SU-DHL-6 (cell line): ENCODE data around the gene SNRNP70.

Source experiments
- H2AFZ ChIP-seq: fragments of 200-600 bp; sonication (generic); 2 replicates; pipeline ENCODE4 v1.6.1; 2014; ENCODE audit warnings: low read depth, mild to moderate bottlenecking, moderate library complexity, mixed read lengths, antibody characterized with exemption, low read length; ENCODE audit not compliant: severe bottlenecking
- H3F3A ChIP-seq: fragments of 200-600 bp; shearing (Covaris generic); 2 replicates; pipeline ENCODE4 v1.6.0; 2016; ENCODE audit warnings: antibody characterized with exemption, mild to moderate bottlenecking; ENCODE audit not compliant: insufficient read depth
- H3K27ac ChIP-seq: fragments of 200-600 bp; sonication (generic); 2 replicates; pipeline ENCODE4 v1.5.1; 2016; ENCODE audit warnings: low read depth, mild to moderate bottlenecking, low read length, moderate library complexity, mixed read lengths
- H3K27me3 ChIP-seq: fragments of 200-600 bp; sonication (generic), shearing (Covaris generic); 2 replicates; pipeline ENCODE4 v1.6.0; 2014; ENCODE audit warnings: mild to moderate bottlenecking, low read length
- H3K36me3 ChIP-seq: fragments of 200-600 bp; sonication (generic); 2 replicates; pipeline ENCODE4 v1.6.1; 2014; ENCODE audit warnings: mild to moderate bottlenecking, low read length, mixed read lengths
- H3K4me2 ChIP-seq: fragments of 300-600, 200-600 bp; shearing (Covaris generic), sonication (generic); 2 replicates; pipeline ENCODE4 v1.6.0; 2014; ENCODE audit warnings: low read length, low read depth, mild to moderate bottlenecking; ENCODE audit not compliant: poor library complexity, severe bottlenecking
- H3K4me3 ChIP-seq: fragments of 200-600 bp; sonication (generic); 2 replicates; pipeline ENCODE4 v1.5.1; 2014; ENCODE audit warnings: antibody characterized with exemption, low read length, mild to moderate bottlenecking, mixed read lengths; ENCODE audit not compliant: insufficient read depth, poor library complexity, severe bottlenecking
- H3K79me2 ChIP-seq: fragments of 200-600 bp; sonication (generic); 2 replicates; pipeline ENCODE4 v1.6.1; 2014; ENCODE audit warnings: mild to moderate bottlenecking, low read length, moderate library complexity; ENCODE audit not compliant: insufficient read depth
- H3K9ac ChIP-seq: fragments of 200-600 bp; sonication (generic); 2 replicates; pipeline ENCODE4 v1.7.0; 2014; ENCODE audit warnings: mild to moderate bottlenecking, low read length
- H3K9me2 ChIP-seq: fragments of 200-600 bp; sonication (generic); replicated peaks from 2 replicates; pipeline ENCODE4 v1.6.1; 2014; ENCODE audit warnings: low read length; ENCODE audit not compliant: insufficient read depth
- H3K9me3 ChIP-seq: fragments of 200-600 bp; sonication (generic); 2 replicates; pipeline ENCODE4 v1.6.1; 2014; ENCODE audit warnings: low read length, mixed read lengths; ENCODE audit not compliant: insufficient read depth
- H4K20me1 ChIP-seq: fragments of 200-600 bp; sonication (generic); 2 replicates; pipeline ENCODE4 v1.6.1; 2014; ENCODE audit warnings: low read depth, mild to moderate bottlenecking, antibody characterized with exemption, low read length, moderate library complexity, mixed read lengths
- EZH2phosphoT487 ChIP-seq: fragments of 200-600 bp; sonication (generic), shearing (Covaris generic); conservative IDR thresholded peaks from 2 replicates; pipeline ENCODE4 v1.6.1; 2018; ENCODE audit warnings: mild to moderate bottlenecking, antibody characterized with exemption, low read length, moderate library complexity, mixed read lengths
- TF ChIP-seq, protein P1 (sequence below): fragments of 200-600 bp; sonication (generic); IDR thresholded peaks from one replicate; pipeline ENCODE4 v1.5.1; 2017; ENCODE audit warnings: antibody characterized with exemption, mild to moderate bottlenecking, low read length, moderate library complexity; ENCODE audit not compliant: insufficient read depth, poor library complexity, severe bottlenecking

SNRNP70 gene

DNA sequence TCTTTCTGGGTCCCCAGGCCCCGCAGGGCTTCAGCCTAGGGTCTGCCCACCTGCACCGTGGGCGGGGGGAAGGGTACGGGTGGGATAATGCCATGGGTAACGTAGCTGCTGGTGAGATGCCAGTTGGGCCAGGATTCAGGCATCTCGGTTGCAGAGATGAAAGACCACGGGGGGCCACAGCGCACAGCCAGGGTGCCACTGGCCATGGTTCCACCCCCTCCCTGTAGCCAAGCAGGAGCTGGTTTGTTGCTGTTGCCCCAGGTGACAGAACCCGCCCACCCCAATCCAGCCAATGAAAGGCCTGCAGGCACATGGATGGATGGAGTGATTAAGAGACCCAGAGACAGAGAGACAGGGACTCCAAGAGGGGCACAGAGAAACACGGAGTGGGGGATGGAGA lies 26.7 kb upstream of the SNRNP70 start:
- Histone ChIP-seq H3K4me3 (no peak overlapping the region), H3K9me2 (no peaks in the 10 kb centered on the region), H2AFZ (no peak overlapping the region), H3K27ac (no peak overlapping the region), H3K79me2 (no peaks in the 10 kb centered on the region), H3F3A (no peaks in the 10 kb centered on the region), H3K9me3 (no peaks in the 10 kb centered on the region), H3K36me3 (no peaks in the 10 kb centered on the region), H3K27me3 (no peaks in the 10 kb centered on the region), H4K20me1 (no peaks in the 10 kb centered on the region), H3K4me2 (no peak overlapping the region), H3K9ac (no peak overlapping the region)
- TF ChIP-seq, protein P1, sequence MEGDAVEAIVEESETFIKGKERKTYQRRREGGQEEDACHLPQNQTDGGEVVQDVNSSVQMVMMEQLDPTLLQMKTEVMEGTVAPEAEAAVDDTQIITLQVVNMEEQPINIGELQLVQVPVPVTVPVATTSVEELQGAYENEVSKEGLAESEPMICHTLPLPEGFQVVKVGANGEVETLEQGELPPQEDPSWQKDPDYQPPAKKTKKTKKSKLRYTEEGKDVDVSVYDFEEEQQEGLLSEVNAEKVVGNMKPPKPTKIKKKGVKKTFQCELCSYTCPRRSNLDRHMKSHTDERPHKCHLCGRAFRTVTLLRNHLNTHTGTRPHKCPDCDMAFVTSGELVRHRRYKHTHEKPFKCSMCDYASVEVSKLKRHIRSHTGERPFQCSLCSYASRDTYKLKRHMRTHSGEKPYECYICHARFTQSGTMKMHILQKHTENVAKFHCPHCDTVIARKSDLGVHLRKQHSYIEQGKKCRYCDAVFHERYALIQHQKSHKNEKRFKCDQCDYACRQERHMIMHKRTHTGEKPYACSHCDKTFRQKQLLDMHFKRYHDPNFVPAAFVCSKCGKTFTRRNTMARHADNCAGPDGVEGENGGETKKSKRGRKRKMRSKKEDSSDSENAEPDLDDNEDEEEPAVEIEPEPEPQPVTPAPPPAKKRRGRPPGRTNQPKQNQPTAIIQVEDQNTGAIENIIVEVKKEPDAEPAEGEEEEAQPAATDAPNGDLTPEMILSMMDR = no peak
- no peak for TF ChIP-seq EZH2phosphoT487

DNA sequence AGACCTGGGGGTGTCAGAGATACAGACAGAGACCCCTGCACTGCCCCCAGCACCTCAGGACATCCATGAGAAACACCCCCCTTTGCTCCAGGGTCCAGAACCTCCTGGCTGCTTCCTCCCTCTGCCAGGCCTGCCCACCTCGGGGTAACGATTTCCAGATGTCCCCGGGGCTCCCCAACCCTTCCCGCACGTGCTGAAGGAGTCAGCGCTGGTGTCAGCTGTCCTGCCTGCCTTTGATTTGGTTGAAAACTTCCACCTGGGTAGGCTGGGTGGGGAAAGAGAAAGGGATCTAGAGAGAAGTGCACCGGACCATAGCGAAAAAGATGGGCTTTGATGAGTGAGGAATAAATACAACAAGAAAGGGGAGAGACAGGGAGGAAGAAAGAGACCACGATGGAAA lies 26.2 kb upstream of the SNRNP70 start:
- Histone ChIP-seq H3F3A (no peaks in the 10 kb centered on the region), H2AFZ (no peak overlapping the region), H3K9ac (no peak overlapping the region), H3K36me3 (no peaks in the 10 kb centered on the region), H3K27me3 (no peaks in the 10 kb centered on the region), H3K4me2 (no peak overlapping the region), H3K9me2 (no peaks in the 10 kb centered on the region), H3K79me2 (no peaks in the 10 kb centered on the region), H3K9me3 (no peaks in the 10 kb centered on the region), H4K20me1 (no peaks in the 10 kb centered on the region), H3K27ac (no peak overlapping the region), H3K4me3 (no peak overlapping the region)
- no peak for TF ChIP-seq EZH2phosphoT487
- TF ChIP-seq, protein P1 = no peak

DNA sequence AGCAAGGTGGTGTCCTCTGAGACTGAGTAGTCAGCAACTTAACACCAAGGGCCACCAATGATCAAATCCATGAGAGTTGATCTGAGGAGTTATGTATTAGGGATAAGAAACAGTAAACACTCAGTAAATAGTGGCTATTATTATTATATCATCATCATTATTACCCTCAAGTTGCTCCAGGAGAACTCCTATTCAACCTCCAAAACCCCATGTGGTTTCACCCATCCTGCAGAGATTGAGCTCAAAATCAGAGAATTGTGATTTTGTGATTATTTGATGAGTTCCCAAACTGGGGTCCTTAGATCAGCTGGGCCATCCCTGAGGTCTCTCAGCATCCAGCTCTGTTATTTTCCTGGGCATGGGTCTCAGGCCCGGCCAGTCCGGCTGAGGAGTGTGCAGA lies 24.3 kb upstream of the SNRNP70 start:
- no peak overlapping the region for H3K9ac ChIP-seq
- H2AFZ ChIP-seq = no peak overlapping the region
- H3K4me2 ChIP-seq = no peak overlapping the region
- H3F3A ChIP-seq = no peaks in the 10 kb centered on the region
- H3K27me3 ChIP-seq = no peaks in the 10 kb centered on the region
- TF ChIP-seq EZH2phosphoT487 = no peak
- TF ChIP-seq, protein P1 = no peak
- H3K36me3 ChIP-seq = no peaks in the 10 kb centered on the region
- no peak overlapping the region for H3K4me3 ChIP-seq
- H4K20me1 ChIP-seq = no peaks in the 10 kb centered on the region
- H3K9me2 ChIP-seq = no peaks in the 10 kb centered on the region
- no peaks in the 10 kb centered on the region for H3K9me3 ChIP-seq
- H3K79me2 ChIP-seq = no peaks in the 10 kb centered on the region
- no peak overlapping the region for H3K27ac ChIP-seq

DNA sequence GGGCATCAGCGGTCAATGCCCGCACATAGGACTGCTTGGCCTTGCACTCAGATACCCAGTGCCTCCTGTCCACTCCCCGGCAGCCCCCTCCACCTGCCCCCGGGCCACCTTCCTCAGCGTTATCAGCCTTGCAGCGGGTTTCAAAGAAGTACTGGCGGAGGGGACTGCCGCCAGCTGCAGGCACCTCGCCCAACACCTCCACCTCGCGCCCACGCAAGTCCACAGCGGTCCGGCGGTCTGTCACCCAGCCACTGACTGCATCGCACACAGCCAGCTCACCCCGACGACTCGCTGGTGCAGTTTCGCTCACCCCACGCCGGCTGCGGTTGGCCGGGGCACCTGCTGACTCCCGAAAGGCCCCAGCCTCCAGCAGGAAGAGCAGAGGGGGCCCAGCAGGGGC lies 23.8 kb upstream of the SNRNP70 start:
- no peak overlapping the region for H3K27ac ChIP-seq
- H2AFZ ChIP-seq = no peak overlapping the region
- no peaks in the 10 kb centered on the region for H4K20me1 ChIP-seq
- H3F3A ChIP-seq = no peaks in the 10 kb centered on the region
- no peaks in the 10 kb centered on the region for H3K36me3 ChIP-seq
- H3K27me3 ChIP-seq = no peaks in the 10 kb centered on the region
- no peaks in the 10 kb centered on the region for H3K79me2 ChIP-seq
- no peak overlapping the region for H3K4me2 ChIP-seq
- no peak overlapping the region for H3K9ac ChIP-seq
- no peaks in the 10 kb centered on the region for H3K9me3 ChIP-seq
- TF ChIP-seq, protein P1 = no peak
- no peak for TF ChIP-seq EZH2phosphoT487
- H3K4me3 ChIP-seq = no peak overlapping the region
- H3K9me2 ChIP-seq = no peaks in the 10 kb centered on the region
